Right lung (tissue), 5 donors: Measurements from ENCODE around the gene AP2A1. TPM values are rescaled to one million over a fixed set of nuclear protein-coding genes. Genes with fewer than 3 reads are reported as not detected.

Source experiments
- DNase-seq, 2 donors: peaks; one replicate each; pipeline ENCODE4 v3.0.0-alpha.2; 2013
- polyA plus RNA-seq, 5 donors: library from polyadenylated mRNA; unstranded; fragments of 120-200 nt; gene quantifications; one replicate each; pipeline versions ENCODE4 v1.2.1 to v1.2.3, GENCODE V29; 2013; ENCODE audit warnings: inconsistent platforms in 1 of 5, low replicate concordance in 1 of 5; ENCODE audit not compliant: insufficient read length in 5 of 5, insufficient read depth in 1 of 5

AP2A1 gene
- polyA plus RNA-seq, 5 donors, result 47.8 to 87.2 (median 57.3) TPM

DNA sequence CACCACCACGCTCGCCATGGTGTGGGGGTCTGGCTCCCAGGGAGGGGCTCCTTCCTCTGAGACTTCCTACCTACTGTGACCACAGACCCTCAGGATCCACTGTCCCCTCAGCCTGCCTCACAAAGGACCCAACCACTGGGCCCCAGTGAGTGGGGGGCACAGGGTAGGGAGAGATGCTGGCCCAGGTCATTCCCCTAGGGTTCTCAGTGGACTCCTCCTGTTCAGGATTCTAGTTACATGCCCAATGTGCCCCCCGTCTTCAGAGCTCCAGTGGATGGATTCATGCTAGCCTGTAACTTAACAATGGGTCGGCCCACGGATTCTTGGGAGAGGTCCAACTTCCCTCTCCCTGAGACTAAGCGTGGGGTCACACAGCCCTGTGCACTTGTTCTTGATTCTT lies 3.6 kb upstream of the AP2A1 start, which contains the start of gene TSKS:
Gene TSKS, minus strand, starts transcription at position 77 of the 400 bp plus-strand sequence. Its CDS starts 59 bp downstream, at position 18.
- DNase-seq, result no peak

DNA sequence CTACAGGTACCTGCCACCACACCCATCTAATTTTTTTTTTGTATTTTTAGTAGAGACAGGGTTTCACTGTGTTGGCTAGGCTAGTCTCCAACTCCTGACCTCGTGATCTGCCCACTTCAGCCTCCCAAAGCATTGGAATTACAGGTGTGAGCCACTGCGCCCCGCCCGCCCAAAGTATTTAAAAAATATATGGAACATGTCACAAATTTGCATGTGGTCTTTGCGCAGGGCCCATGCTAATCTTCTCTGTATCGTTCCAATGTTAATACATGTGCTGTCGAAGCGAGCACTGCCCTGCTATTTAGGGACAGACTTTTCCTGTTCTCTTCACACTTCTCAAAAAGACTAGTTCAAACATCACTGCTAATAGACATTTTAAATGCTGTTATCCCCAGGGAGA lies 2.5 kb upstream of the AP2A1 start:
- DNase-seq, result no peak

DNA sequence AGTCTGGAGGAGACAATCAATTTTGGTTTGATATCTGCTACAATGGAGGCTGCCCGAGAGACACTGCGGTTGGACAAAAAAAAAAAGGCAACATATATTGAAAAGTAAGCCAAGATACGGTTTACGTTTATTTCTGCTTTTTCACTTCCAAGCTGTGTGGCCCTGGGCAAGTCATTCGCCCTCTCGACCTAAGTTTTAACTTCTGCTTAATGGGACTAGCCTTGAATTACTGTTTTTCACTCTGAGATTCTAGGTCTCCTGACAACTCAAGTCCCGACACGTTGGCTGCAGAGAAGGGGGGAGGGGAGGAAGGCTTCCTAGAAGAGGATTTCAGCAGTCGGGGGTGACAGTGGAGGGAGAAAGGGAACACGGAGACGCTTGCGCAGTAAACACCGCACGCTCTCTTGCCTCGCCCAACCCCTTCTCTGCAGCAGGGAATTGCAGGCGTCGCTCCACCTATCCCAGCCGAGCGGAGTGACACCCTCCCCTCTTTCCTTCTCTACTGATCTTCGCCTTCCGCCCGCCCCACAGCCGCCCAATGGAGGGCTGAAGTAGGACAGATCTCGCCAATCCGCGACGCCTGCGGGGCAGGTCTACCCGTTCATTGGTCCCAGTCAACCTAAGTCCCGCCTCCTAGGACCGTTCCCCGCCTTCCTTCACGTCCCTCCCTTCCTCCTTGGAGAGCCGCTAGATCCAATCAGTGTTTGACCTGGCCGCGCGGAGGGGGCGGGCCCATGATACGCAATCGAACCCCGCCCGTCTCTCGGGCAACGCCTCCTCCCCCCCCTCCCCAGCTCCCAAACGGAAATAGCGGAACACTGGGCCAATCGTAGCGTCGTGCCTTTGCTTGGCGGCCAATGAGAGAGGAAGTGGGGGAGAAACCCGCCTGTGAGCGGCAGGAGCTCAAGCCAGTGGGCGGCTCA lies 533 bp upstream of the AP2A1 start:
- DNase-seq, result peak; percentile 100

GRCh38 chr19:49767381-49767780 lies 580 bp downstream of the AP2A1 start:
- peak in 1 of 2 donors; percentile 13 for DNase-seq

DNA sequence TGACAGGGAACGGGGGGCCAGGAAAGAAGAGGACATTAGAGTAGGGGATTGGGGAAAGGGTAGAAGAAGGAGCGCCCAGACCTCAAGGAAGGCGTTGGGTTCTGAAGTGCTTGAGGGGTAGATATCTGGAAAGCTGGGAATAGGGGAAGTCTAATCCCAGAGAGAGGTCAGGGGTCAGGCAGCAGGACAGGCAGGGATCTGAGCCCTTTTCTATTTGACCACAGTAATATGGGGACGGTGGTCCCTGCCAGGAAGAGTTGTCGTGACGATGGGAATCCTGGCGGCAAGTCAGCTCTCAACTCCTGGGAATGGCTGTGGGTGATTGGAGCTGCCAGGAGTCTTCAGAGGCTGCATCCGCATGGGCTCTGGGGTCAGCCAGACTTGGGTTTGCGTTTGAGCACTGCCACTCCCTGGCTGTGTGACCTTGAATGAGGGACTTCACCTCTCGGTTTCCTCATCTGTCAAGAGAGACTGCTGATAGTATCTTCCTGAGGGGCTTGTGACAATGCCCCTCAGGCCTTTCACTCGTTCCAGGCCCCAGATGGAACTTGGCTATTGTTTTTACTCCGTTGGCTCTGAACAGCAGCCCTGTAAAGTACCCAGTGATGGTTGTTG lies 1.3 kb downstream of the AP2A1 start:
- DNase-seq, result no peak

DNA sequence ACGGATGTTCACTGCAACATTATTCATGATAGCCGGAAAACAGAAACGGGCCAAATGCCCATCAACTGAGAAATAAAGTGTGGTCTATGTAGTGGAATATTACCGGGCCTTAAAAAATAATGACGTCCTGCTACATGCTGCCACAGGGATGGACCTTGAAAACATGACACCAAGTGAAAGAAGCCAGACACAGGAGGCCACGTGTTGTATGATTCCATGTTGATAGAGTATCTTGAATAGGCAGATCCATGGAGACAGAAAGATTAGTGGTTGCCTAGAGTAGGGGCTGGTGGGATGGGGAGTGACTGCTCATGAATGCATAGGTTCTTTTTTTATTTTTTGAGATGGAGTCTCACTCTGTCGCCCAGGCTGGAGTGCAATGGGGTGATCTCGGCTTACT lies 3.7 kb downstream of the AP2A1 start:
- DNase-seq, result no peak

DNA sequence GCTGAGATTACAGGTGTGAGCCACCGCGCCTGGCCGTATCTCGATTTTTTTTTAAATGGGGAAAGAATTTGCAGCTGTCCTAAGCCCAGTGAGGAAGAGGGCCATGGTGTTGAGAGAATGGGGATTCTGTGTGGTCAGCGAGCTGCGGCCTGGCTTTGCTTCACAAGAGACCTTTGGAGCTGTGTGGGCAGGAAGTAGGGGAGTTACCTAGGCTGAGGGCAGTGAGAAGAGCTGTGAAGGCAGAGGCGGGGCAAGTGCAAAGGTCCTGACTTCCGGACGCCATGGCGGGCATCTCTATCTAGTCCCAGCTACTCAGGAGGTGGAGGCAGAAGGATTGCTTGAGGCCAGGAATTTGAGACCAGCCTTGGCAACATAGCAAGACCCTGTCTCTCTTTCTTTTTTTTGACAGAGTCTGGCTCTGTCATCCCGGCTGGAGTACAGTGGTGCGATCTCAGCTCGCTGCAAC lies 4.9 kb downstream of the AP2A1 start:
- DNase-seq, result no peak

DNA sequence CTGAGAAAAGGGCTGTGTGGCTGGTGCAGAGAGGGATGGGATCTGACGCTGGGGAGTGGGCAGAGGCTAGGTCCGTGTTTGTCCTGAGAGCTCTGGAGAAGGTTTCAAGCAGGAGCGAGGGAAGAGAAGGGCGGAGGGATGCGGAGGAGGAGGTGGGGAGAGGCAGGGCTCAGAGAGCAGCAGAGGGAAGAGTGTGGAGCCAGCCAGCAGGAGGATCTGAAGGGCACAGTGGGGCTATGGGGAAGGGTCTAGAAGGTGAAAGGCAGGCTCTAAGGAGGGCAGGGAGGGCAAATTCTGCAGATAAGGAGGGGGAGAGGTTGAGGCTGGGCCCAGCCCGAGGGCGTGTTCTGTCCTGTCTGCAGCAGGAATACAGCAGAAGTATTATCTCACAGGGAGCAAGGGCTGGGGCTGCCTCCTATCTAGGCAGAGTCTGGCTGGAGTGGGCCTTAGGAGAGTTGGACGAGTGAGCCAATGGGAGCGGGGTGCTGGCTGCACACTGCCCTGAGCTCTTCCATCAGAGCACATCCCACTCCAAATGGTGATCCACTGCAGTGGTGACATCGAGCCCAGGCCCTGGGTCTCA lies 6.1 kb downstream of the AP2A1 start:
- DNase-seq, result no peak

- no peak for DNase-seq
Measured at GRCh38 chr19:49773663-49774350, 7.0 kb downstream of the AP2A1 start.

DNA sequence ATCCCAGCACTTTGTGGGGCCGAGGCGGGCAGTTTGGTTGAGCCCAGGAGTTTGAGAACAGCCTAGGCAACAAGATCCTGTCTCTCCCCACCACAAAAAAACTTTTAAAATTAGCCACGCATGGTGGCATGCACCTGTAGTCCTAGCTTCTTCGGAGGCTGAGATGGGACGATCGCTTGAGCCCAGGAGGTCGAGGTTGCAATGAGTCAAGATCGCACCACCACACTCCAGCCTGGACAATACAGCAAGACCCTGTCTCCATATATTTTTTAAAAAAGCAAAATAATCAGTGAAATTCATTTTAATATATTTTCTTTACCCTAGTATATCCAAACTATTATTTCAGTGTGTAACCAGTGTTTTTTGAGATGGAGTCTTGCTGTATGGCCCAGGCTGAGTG lies 8.2 kb downstream of the AP2A1 start:
- DNase-seq, result no peak

DNA sequence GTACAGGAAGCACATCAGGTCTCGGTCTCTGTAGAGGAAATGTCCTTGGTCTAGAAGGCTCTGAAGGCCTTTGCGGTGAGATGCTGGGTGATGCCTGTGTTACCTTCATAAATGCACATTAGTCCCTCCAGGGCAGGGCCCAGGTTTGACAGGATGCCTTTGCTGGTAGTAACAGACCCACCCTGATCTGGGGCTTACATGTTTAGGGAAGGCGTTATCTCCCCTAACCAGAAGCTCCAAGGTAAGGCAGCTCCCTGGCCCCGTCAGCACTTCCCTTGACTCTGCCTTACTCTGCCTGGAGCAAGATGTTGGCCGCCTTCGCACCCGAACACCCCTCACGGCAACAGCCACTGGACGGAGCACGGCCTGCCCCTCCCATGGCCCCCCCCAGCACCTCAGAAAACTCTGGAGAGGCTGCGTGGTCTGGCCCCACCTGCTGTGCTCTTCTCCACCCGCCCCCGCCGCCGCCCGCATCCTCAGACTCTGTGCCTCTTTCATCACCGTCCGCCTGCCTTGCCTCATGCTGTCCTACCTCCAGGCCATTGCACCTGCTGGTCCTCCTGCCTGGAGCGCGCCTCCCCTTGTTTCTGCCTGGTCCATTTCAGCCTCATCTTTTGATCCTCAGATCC lies 9.1 kb downstream of the AP2A1 start:
- DNase-seq, result no peak

- DNase-seq, result no peak
Measured at GRCh38 chr19:49776371-49776764, 9.6 kb downstream of the AP2A1 start.

GRCh38 chr19:49779731-49780555 lies 13.1 kb downstream of the AP2A1 start:
- no peak for DNase-seq

- no peak for DNase-seq
Measured at GRCh38 chr19:49780861-49781260, 14.1 kb downstream of the AP2A1 start.

DNA sequence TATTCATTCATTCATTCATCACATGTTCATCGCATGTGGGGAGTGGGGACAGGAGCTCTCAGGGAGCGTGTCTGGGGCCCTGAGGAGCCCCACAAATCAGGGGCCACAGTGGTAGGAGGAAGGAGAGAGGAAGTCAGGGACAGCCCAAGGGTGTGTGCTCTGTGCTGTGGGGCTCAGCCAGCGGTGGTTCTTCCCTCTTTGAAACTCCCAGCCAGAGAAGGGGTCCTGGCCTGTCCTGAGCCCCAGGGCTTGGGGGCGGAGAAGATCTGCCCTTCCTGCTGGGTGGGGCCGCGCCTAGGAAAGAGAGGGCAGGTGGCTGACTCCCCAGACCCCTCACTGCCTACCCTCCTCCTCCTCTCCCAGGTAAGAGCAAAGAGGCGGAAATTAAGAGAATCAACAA lies 14.6 kb downstream of the AP2A1 start:
- no peak for DNase-seq

DNA sequence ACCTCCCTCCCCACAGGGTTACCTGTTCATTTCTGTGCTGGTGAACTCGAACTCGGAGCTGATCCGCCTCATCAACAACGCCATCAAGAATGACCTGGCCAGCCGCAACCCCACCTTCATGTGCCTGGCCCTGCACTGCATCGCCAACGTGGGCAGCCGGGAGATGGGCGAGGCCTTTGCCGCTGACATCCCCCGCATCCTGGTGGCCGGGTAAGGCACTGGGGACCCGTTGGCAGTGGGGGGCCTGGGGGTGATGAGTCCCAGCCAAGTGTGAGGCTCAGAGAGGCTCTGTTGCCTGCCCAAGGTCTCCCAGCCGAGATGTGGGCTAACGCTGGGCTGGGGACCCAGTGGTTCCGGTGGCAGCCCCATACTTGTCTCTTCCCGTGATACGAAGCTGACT lies 15.7 kb downstream of the AP2A1 start:
- DNase-seq, result no peak

GRCh38 chr19:49786376-49786820 lies 19.6 kb downstream of the AP2A1 start:
- DNase-seq, result no peak

DNA sequence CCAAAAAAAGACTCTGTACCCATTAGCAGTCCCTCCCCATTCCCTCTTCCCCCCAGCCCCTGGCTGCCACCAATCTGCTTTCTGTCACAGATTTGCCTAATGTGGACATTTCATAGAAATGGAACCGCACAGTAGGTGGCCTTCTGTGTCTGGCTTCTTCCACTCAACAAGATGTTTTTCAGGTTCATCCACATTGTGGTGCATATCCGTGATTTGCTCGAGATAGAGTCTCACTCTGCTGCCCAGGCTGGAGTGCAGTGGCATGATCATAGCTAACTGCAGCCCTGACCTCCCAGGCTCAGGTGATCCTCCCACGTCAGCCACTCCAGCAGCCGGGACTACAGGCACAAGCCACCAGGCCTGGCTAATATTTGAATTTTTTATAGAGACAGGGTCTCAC lies 20.9 kb downstream of the AP2A1 start:
- no peak for DNase-seq

GRCh38 chr19:49788857-49789256 lies 22.1 kb downstream of the AP2A1 start:
- DNase-seq, result no peak

DNA sequence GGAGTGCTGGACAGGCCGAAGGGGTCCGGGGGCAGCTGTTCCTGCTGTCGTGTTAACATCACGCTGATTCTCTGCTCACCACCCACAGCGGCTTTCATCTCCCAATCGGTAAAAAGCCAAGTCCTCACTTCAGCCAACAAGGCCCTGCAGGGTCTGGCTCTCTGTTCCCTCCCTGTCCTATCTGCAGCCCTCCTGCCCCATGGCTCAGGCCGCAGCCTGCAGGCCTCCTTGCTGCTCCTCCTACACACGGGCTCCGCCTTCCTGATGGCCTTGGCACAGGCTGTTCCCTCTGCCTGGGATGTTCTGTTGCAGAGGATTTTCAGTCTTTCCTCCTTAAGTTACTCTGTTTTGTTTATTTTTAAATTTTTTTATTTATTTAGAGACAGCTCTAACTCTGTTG lies 24.1 kb downstream of the AP2A1 start:
- no peak for DNase-seq
